Measurements from ENCODE around the gene POLR3G. TPM values are rescaled to one million over a fixed set of nuclear protein-coding genes. Genes with fewer than 3 reads are reported as not detected.

The POLR3G gene
- total and polyA plus RNA-seq, 7 donors: 1.0 to 4.9 (median 1.8) TPM

DNA sequence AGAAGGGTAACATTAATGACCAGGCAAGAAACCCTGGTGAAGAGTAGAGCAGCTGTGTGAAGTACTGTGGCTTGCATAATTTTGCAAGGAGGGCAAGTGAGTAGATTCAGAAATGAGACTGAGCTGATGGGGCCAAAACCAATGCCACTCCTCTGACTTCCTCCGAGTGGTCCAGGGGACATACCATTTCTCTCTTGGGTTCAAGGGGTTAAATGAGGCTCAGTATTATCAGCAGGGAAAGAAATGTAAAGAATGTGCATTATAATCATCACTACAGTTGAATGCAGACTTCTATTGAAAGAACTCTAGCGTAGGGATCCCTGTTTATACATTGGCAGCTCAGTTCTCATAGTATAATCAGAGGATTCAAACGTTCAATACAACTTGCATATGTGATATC lies 9.9 kb downstream of the POLR3G start:
- Histone ChIP-seq H3K27me3 (ENCODE audit: insufficient read depth in 3 of 3, low read length in 2 of 3) (no peaks in the 10 kb centered on the region), H3K27ac (no peak overlapping the region), H3K4me1 (no peaks in the 10 kb centered on the region), H3K4me3 (no peak overlapping the region), H3K36me3 (ENCODE audit: insufficient read depth in 1 of 2, low read depth in 1 of 2) (no peaks in the 10 kb centered on the region), H3K9me3 (no peaks in the 10 kb centered on the region)
- ATAC-seq (no peak), DNase-seq (no peak)
- intact Hi-C loops (cut with DNase I): no loop called here
- TF ChIP-seq, protein P1, sequence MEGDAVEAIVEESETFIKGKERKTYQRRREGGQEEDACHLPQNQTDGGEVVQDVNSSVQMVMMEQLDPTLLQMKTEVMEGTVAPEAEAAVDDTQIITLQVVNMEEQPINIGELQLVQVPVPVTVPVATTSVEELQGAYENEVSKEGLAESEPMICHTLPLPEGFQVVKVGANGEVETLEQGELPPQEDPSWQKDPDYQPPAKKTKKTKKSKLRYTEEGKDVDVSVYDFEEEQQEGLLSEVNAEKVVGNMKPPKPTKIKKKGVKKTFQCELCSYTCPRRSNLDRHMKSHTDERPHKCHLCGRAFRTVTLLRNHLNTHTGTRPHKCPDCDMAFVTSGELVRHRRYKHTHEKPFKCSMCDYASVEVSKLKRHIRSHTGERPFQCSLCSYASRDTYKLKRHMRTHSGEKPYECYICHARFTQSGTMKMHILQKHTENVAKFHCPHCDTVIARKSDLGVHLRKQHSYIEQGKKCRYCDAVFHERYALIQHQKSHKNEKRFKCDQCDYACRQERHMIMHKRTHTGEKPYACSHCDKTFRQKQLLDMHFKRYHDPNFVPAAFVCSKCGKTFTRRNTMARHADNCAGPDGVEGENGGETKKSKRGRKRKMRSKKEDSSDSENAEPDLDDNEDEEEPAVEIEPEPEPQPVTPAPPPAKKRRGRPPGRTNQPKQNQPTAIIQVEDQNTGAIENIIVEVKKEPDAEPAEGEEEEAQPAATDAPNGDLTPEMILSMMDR (IDR thresholded peaks at IDR 0.05): no peak
- WGBS, 3 donors: 72 to 83% (median 74%) methylated on average over 3 of the region's 3 CpGs

DNA sequence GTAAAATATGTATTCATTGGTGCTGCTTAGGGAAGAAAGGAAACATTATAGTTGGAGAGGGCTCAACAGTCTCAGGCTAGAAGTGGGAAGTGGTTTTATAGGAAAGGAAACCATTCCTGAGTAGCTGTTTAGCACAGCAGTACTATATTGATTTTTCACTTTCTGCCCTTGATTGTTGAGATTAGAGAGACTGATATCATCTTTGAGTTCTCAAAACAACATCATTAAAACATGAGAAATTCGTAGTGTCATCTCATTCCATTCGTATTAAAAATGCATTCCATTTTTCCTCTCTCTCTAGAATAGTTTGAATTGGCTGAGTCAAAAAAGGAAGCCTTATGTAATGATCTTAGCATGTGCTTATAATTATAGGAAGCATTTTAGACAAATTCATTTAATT lies 14.1 kb downstream of the POLR3G start:
- no peak for ATAC-seq
- Histone ChIP-seq H3K4me3 (no peak overlapping the region), H3K27ac (no peak overlapping the region), H3K27me3 (ENCODE audit: insufficient read depth in 3 of 3, low read length in 2 of 3) (no peaks in the 10 kb centered on the region), H3K9me3 (no peaks in the 10 kb centered on the region), H3K4me1 (no peaks in the 10 kb centered on the region), H3K36me3 (ENCODE audit: insufficient read depth in 1 of 2, low read depth in 1 of 2) (no peaks in the 10 kb centered on the region)
- TF ChIP-seq, protein P1 (IDR thresholded peaks at IDR 0.05): no peak
- no peak for DNase-seq
- WGBS, 3 donors: 56 to 60% (median 58%) methylated on average over 2 of the region's 2 CpGs
- intact Hi-C loops (cut with DNase I): no loop called here

DNA sequence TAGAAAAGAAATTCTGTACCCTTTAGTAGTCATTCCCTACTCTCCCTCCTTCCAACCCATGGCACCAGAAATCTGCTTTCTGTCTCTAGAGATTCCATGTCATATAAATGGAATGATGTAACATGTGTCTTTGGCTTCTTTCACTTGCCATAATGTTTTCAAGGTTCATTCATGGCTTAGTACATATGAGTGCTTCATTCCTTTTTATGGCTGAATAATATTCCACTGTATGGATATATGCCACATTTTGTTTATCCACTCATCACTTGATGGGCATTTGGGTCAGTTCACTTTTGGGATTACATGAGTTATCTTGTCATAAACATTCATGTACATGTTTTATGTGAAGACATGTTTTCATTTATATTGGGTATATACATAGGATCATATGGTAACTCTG lies 19.4 kb downstream of the POLR3G start:
- no peak for ATAC-seq
- Histone ChIP-seq H3K36me3 (ENCODE audit: insufficient read depth in 1 of 2, low read depth in 1 of 2) (no peaks in the 10 kb centered on the region), H3K4me1 (no peaks in the 10 kb centered on the region), H3K27me3 (ENCODE audit: insufficient read depth in 3 of 3, low read length in 2 of 3) (no peaks in the 10 kb centered on the region), H3K9me3 (peaks cover 5% of the 10 kb centered on the region), H3K4me3 (no peak overlapping the region), H3K27ac (no peak overlapping the region)
- intact Hi-C loops (cut with DNase I): no loop called here
- DNase-seq: no peak
- TF ChIP-seq, protein P1 (IDR thresholded peaks at IDR 0.05): no peak

DNA sequence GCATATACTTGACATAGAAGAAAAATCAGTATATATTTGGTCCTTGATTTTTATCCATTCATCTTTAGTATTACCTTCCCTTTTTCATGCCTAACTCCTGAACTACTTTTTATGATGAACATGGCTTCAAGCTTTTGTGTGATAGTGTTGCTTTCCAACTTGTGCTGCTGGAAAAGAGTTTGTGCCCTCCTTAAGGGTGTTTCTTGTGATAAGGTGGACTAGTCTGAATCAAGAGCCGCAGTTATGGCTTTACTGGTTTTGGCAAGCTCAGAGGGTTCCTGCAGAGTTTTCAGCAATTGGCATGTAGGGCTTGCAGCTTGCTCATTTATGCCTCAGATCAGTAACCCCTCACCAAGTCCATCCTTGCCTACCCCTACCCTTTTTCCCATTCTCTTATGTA lies 20.5 kb downstream of the POLR3G start:
- Histone ChIP-seq H3K4me3 (no peak overlapping the region), H3K36me3 (ENCODE audit: insufficient read depth in 1 of 2, low read depth in 1 of 2) (no peaks in the 10 kb centered on the region), H3K9me3 (peaks cover 5% of the 10 kb centered on the region), H3K27me3 (ENCODE audit: insufficient read depth in 3 of 3, low read length in 2 of 3) (no peaks in the 10 kb centered on the region), H3K4me1 (no peaks in the 10 kb centered on the region), H3K27ac (no peak overlapping the region)
- intact Hi-C loops (cut with DNase I): no loop called here
- DNase-seq (no peak), ATAC-seq (no peak)
- WGBS, 3 donors: 91 to 94% (median 93%) methylated on average over 1 of the region's 1 CpG
- TF ChIP-seq, protein P1 (IDR thresholded peaks at IDR 0.05): no peak

DNA sequence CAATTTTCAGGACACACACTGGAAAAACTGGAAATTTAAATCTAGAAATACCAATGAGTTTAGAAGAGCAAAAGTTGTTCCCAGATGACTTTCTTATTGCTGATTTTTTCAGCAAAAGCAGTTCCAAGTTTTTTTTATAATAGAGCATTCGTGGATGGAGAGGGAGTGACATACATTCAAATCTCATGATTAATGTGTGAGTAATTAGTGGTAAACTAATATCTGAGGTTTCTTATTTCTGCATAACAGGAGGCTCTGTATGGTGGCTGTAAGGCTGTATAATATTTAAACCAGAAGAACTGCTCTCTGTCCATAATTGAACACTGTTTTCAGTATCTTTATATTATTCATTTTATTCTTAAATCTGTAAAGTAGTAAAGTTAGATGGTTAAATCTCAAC lies 28.9 kb downstream of the POLR3G start:
- TF ChIP-seq, protein P1 (IDR thresholded peaks at IDR 0.05): no peak
- no peaks in the 10 kb centered on the region for H3K36me3 ChIP-seq (ENCODE audit: insufficient read depth in 1 of 2, low read depth in 1 of 2)
- H3K4me1 ChIP-seq: no peaks in the 10 kb centered on the region
- H3K27ac ChIP-seq: no peak overlapping the region
- ATAC-seq (no peak), DNase-seq (no peak)
- no peaks in the 10 kb centered on the region for H3K9me3 ChIP-seq
- H3K27me3 ChIP-seq (ENCODE audit: insufficient read depth in 3 of 3, low read length in 2 of 3): no peaks in the 10 kb centered on the region
- intact Hi-C loops (cut with DNase I): no loop called here
- WGBS, 3 donors: 73 to 78% (median 77%) methylated on average over 1 of the region's 1 CpG
- no peak overlapping the region for H3K4me3 ChIP-seq

Measured in psoas muscle (tissue), 8 donors.